Dedifferentiated amniotic fluid mesenchymal stem cell (primary cell): ENCODE data around the gene TBC1D8.

ENCODE experiments used
- DNase-seq: peaks from one replicate; pipeline ENCODE4 v3.0.0-alpha.2; 2016; ENCODE audit errors: extremely low spot score

TBC1D8 gene

DNA sequence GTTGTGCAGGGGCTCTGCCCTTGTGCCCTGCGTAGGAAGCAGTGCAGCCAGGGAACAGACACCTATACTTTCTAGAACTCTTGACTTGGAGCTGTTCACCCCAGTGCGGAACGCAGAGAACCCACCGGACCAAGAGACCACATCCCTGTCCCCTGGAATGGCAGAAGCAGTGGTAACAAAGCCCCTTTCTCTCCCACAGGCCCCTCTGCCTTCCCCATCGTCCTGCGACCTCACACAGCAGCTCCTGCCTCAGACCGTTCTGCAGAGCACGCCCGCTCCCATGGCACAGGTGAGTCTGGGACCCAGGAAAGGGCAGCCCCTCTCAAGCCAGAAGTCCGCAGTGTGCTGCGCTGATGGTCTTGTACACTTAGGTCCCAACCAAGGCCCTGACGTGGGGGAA, 173.7 kb downstream of the TBC1D8 start:
- no peak for DNase-seq

DNA sequence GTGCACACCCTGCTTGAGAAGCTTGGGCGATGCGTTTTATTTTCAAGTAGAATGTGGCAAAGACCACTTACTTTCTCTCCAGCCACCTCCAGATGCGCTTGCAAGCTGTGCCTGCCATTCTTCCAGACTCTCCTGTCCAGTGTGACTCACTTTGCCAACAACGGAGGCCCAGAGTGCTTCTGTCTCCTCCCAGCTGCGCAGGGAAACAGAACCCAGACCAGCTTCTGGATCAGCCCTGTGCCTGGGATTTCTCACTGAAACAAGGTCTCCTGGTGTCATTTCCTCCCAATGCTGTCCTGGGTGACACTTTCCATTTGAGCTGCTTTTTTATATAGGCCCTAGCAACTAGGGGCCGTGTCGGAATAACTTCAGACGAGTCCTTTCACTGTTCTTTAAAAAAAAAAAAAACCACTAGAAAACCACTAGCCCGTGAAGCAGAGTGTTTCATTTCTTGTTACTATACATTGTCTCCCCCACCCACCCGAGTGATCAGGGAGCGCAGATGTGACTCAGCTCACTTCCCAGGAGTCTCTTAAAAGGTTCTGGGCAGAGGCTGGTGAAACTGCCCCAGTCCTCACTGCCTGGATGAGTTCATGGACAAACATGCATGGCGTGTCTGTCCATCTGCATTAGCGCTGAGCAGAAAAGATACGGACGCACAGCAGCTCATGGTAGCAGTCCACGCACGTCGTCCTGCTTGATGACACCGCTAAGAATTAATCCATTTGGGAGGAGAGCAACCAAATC, 174.4 kb downstream of the TBC1D8 start:
- DNase-seq = no peak

DNA sequence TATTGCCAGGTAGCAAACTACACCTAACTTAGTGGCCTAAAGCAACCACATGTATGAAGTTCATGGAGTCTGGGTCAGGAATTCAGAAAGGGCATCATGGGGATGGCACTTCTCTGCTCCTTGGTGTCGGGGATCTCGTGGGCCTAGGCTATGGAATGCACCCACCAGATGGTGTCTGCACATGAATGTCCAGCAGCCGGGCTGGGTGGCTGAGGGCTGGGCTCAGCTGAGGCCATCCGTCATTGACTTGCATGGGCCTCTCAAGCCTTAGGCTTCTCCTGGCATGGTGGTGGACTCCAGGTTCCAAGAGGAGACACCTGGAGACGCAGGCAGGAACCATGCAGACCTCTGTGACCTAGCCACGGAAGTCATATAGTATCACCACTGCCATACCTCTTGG, 175.1 kb downstream of the TBC1D8 start:
- no peak for DNase-seq

DNA sequence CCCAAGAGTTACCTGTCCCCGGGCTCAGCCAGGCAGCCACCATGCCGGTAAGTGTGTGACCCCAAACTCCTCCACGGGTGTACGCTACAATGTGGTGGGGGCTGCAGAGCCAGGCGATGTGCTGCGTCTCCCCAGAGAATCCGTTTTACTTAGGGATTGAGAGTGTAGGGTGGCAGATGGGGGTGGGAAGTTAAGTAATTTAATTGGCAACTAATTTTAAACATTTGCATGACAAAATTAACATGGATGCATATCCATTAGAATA, 175.7 kb downstream of the TBC1D8 start:
- DNase-seq = no peak

DNA sequence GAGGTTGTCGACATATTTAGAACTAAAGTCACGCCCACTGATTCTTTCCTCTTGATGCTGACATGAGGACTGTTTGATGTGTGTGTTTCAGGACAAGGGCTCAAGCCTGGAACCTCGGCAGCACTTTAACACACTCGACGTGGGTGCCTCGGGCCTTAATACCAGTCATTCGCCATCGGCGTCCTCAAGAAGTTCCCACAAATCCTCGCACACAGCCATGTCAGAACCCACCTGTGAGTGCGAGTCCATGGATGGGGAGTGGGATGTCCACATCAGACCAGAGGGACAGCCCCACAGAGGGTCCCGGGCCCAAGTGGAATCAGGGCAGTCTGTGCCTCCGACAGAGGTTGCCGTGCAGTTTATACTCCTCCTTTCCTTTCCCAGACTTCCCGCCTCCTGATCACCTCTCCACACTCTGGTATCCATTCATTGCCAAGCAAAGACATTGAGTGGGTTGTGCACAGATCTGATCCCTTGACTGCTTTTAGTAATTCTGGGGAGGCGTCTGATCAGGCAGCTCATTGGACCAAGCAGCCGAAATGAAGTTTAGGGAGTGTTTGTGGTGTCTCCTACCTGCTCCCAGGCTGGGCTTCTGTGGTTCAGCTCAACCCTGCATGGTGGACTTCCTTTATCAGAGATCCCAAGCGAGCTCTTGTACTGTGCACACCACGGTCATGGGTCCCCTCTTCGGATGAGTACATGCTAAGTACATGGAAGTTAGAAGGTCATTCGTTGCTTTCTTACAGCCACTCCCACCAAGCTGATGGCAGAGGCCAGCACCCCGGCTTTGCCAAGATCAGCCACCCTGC, 176.3 kb downstream of the TBC1D8 start:
- DNase-seq = no peak

DNA sequence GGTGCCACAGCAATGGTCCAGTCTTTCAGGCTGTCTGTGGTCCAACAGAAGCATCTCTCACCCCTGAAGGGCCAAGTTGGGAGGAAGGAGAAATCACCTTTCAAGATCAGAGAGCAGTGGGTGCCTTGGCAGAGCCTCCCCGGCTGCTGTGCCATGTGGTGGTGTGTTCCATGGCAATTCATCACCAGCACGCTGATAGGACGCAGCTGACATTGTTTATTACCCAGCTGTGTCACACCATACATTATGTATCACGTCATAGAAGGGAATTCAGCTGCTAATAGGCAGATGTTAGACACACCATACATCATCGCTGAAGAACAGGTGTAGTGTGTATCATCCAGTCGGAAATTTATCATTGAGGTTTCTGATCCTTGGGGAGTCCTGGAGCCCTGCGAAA, 178.7 kb downstream of the TBC1D8 start:
- DNase-seq = no peak

DNA sequence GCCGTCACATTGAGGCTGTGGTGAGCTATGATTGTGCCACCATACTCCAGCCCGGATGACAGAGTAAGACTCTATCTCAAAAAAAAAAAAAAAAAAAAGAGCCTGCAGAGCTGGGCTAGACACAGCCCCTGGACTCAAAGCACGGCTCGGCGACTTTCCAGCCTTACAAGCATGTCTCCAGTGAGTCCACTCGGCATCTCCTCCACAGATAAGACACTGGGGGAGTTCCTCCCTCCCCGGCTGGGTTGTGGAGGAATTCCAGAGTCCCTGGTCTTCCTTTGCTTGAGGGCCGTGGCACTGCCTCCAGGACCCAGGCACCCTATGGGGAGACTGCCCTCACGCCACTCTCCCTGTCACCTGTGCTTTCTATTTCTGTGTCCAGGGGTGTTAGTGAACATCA, 180.0 kb downstream of the TBC1D8 start:
- no peak for DNase-seq

DNA sequence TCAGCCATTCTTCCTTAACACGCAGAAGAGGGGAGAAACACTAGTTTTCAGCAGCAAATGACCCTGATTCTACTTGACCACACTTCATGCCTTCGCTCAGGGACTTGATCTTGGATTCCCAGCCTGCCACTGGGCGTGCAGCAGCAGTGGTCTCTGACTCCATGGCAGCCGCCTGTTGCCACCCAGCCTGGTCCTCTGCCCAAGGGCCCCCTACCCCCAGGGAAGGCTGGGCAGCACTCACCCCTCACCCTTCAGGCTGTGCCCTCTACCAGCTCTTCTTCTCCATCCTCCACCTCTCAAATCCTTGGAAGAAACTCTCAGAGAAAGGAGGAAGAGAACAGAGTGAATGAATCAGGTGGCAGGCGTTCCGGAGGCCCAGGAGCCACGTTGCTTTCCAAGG, 181.2 kb downstream of the TBC1D8 start:
- DNase-seq = no peak

DNA sequence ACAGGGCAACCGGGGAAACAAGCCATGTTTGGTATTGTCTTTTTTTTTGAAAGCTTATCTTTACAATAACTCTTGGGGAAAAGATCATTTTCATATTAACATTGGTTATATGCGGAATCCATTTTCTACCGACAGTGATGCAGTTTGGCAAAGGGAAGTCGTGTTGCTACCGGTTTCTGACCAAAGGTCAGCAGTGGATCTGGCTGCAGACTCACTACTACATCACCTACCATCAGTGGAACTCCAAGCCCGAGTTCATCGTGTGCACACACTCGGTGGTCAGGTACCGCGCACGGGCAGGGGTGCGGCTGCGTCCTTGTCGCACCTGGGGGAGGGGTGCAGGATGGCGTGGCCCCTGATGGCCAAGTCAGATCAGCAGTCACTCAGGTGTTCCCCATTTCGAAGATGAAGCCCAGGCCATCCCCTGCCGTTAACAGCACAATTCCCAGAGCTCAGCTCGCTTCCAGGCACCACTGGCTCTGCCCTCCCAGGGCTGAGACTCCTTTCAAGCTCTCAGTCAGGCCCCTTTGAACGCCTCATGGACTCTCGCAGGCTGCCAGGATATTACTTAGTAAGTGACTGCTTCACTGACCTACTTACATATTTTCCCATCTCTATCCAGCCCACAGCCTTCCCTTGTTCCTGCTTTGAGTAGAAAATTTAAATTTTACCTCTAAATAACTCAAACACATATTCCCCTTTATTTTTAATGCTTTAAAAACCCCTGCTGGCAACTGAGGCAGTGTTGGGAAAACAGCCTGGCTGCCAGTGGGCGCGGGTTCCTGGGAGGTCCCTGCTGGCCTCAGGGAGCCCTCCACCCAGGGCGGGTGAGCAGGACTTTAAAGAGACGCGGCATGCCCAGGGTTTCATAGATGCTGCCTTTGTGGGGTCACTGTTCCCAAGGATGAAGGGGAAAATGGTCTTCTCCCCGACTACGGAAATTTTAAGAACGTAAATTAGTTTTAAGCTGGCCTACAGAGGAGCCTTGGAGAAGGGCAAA, 182.7 kb downstream of the TBC1D8 start:
- no peak for DNase-seq

DNA sequence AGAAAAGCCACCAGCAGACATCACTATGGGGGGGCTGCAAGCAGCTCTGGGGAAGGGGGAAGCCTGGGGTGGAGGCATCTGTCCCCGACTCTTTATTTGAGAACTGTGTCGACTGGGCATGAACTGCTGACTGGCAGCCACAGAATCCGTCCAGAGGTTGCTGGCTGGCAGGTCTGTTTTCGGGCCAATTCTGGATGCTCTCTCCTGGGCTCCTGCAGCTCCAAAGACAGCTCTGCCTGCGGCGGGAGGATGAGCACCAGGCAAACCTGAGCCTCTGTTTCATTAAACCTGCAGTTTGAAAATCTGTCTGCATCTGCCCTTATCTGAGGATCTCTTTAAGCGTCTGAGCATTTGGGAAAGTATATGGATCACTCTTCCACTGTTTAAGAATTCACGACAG, 183.5 kb downstream of the TBC1D8 start:
- DNase-seq = no peak

DNA sequence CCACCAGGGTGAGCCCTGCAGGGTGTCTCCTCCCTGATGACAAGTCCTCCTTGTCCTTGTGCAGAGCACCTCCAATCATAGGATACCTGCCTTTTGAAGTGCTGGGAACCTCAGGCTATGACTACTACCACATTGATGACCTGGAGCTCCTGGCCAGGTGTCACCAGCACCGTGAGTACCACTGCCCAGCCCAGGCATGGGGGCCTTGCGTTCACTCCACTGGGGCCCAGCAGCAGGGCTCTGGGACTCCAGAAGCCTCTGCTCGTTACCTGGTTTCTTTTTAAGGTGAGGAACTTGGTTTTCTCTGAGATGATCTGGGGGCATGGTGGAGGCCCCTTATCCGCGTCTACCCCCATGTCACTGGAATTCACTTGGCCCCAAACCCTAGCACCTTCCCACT, 185.6 kb downstream of the TBC1D8 start:
- no peak for DNase-seq

DNA sequence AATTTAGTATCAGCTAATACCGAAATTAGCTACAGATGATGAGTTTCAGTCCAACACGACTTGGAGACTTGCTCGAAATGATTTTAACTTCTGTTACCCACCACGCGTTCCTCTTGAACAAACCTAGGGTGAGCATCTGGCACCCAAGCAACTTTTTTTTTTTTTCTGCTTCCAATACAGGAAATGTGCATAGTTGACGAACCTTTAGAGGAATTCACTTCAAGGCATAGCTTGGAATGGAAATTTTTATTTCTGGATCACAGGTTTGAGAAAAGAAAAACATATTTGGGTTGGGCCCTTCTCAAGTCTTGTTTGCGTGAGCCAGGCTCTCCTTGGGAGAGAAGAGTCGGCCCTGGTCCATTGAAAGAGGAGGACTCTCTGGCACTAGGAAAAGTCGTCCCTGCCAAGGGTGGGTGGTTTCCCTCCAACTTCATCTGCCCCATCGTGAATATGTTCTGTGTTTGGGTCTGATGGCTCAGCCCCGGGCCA, 186.5 kb downstream of the TBC1D8 start:
- DNase-seq = no peak

DNA sequence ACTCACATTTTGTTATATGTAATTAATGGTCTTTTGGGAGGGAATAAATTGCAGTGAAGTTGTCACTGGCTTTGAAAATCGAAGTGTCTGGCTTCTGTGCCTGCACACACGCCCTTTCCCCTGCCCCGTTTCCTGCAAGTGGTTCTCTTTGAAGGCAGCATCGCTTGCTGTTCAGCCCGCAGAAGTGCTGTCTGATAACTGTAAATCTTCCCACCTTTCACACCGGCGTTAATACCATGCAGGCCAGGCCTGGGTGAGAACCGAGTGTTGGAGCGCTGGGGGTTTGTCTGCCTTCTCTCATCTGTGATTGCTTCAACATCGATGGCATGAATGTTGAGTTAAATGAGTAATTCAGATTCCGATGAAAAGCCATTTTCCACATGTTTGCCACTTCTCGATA, 187.0 kb downstream of the TBC1D8 start:
- no peak for DNase-seq

DNA sequence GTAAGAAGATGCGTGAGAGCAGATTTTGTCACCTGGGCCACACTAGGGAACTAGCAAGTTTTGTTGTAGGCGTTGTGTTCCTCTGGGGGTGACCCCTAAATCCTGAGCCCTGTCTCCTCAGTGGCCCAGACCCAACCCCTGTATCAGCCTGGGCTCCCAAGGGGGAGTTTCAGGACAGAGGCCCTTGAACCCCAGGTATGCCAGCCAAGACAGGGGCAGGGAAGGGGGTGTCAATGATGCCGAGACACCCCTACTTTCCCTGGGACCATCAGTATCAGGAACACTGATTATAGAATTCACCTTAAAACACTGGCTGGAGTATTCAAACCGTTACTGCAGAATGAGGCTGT, 188.2 kb downstream of the TBC1D8 start:
- no peak for DNase-seq

DNA sequence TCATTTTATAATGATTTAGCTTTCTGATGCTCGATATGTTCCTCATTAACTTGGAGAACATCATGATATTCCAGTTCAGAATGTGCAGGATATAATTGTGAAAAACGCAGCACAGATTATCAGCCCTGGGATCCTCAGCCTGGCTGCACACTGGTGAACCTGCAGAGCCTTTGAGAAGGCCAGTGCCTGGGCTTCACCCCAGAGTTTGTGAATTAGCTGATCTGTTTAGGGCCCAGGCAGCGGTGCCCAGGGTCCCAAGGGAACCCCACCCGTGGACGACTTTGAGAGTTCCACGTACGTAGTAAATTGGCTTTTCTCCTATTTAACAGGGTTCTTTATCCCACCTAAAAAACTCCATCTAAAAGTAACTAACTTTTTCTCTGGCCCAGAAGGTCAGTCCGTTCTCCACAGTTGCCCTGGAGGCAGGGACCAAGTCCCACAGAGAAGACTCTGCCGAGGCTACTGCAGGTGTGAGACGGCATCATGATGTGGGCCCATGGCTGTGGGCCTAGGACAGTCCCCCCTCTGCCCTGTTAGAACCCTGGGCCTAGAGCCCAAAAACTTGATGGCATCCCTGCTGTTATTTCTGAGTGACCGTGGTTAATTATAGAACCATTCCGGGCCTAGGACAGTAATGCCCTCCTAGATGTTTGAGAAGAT, 188.7 kb downstream of the TBC1D8 start:
- no peak for DNase-seq

DNA sequence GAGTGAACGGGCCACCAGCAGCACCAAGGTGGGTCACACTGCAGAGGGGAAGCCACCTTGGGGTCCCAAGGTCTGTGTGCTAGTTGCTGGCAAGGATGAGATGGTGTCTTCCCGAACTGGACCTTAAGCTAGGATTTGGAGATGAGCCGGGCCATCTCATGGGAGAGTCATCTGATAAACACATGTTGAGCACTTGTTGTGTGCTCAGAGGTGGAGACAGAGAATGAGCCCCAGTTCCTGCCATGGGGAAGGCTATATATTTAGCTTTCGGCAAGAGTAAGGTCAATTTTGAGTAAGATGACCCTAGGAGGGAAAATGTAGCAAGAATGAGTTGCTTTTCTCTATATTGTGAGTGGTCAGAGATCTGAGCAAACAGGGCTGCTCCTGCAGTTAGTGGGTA, 190.5 kb downstream of the TBC1D8 start:
- DNase-seq = no peak

DNA sequence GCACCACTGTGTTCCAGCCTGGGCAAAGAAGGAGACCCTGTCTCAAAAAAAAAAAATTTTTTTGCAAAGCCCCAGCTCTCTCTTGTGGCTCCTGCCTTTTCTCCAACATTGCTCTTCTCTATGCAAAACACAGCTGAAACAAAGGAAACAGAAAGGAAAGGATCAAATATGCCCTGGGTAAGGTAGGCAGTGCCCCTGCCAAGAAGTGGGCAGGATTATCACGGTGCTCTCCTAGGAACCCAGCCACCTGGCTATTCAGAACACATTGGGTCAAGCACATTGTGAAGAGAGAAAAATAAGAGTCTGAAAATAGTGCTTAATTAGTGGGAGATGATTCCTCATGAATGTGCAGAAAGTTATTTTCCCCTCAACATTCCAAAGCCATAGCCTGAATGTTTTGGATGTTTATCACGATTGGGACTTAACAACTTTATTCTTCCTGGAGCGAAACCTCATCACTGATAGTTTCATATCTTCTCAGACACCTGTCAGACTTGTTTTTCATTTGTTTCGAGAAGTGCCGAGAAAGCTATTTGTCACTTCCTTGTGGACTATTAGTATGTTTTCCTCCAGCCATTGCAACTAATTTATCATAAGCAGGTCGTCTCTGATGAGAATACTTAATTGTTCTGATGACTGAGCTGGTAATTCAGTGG, 191.8 kb downstream of the TBC1D8 start:
- DNase-seq = no peak

DNA sequence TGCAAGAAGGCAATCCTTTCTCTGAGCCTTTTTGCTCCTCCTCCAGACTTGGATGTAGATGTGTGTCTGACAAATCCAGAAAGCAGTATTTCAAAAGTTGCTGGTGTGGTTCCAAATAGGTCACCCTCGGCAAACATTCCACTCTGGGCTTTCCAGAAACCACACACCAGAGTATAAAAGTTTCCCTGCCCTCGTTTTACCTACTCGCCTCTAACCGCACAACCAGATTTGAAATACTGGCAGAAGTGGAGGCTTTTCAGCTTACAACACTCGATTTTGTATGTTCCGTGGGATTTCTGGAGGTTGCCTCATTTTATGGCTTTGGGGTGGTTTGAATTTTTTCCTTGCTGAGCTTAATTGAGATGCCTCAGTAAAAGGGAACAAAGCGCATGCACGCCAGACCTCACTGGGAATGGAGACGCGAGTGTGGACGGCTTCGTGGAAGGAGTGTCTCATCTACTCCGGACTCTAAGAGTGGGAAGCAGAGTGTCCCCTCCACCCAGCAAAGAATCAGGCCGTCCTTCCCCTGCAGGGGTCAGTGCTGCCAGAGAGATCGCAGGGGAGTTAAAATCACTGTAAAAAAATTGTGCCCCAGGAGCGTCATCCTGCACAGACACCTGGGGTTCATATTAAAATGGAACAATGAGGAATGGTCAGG, 193.1 kb downstream of the TBC1D8 start:
- DNase-seq = peak; percentile 95
